ENCODE results near the gene VTA1.
"Not testable (repeated sequence)": the region's sequence is repeated elsewhere in the genome, so short reads cannot be mapped to it uniquely, and the experiment has no call there.

Gene VTA1, protein sequence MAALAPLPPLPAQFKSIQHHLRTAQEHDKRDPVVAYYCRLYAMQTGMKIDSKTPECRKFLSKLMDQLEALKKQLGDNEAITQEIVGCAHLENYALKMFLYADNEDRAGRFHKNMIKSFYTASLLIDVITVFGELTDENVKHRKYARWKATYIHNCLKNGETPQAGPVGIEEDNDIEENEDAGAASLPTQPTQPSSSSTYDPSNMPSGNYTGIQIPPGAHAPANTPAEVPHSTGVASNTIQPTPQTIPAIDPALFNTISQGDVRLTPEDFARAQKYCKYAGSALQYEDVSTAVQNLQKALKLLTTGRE

DNA sequence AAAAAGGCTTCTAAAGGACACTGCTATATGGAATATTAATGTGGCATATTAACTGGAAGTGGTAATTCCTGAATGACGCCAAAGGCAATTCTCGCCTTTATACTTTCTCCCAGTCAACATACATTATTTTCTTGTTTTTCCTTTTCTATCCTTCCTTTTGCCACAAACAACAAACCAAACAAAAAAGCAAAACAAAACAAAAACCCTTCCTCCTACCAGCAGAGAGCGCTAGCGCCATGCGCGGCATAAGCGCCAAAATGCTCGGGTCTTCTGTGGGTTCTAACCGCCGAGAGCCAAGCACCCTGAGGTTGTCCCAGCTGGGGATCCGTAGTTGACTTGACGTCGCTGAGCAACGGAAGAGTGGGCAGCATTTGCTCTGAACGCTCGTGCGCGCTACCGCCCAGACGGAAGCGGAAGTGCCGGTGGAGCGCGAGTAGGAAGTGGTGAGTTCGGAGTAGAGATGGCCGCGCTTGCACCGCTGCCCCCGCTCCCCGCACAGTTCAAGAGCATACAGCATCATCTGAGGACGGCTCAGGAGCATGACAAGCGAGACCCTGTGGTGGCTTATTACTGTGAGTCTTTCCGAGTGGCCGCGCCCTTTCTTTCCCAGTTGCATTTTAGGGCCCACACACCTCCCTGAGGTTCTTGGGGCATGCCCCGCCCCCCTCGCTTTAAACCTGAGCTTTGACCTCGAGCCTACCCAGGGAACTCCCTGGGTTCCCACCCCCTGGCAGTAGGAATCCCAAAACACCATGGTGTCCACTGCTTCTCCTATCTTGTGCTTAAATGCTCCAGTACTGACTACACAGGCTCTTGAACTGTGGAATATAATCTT is at the start of gene VTA1, which contains the start of gene NMBR:
Gene VTA1 (plus strand): TSS at position 436 of the 835 bp plus-strand sequence. CDS start 25 bp downstream, at position 461.
Gene NMBR (minus strand): TSS at position 295 of the 835 bp plus-strand sequence. CDS start 58,464 bp downstream, outside the sequence.
- Histone ChIP-seq H3K4me2 (peak within 1 kb of the TSS; percentile 81 to 100 (median 87)), H3K27me3 (no peaks in the 10 kb centered on the region), H4K20me1 (peaks cover 14 to 43% (median 35%) of the 10 kb centered on the region in 11 experiments; a peak in 19 of 22 replicates), H3K9me3 (replicated peaks in 1 of 11) (peaks cover 0 to 4% (median 0%) of the 10 kb centered on the region in 11 experiments; a peak in 1 of 22 replicates), H3K9ac (peak within 1 kb of the TSS; percentile 72 to 87 (median 84)), H3K36me3 (peaks cover 11 to 39% (median 23%) of the 10 kb centered on the region in 11 experiments; a peak in 18 of 22 replicates), H3K27ac (peak within 1 kb of the TSS; percentile 68 to 84 (median 77)), H3K4me1 (peaks cover 12 to 32% (median 21%) of the 10 kb centered on the region in 10 experiments), H3K4me3 (peak within 1 kb of the TSS; percentile 72 to 97 (median 87))
- no peak for TF ChIP-seq Cebpa-rat (IDR thresholded peaks at IDR 0.05)

DNA sequence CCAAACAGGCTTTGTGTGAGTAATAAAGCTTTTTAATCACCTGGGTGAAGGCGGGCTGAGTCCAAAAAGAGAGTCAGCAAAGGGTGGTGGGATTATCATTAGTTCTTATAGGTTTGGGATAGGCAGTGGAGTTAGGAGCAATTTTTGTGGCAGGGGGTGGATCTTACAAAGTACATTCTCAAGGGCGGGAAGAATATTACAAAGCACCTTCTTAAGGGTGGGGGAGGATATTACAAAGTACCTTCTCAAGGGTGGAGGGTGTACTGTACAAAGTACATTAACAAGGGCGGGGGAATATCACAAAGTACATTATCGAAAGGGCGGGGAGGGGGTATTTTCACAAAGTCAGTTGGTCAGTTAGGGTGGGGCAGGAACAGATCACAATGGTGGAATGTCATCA is 42.2 kb upstream of the VTA1 start:
- not testable (repeated sequence) for H3K27me3 ChIP-seq; H3K4me3 ChIP-seq; H3K27ac ChIP-seq; H3K36me3 ChIP-seq; H4K20me1 ChIP-seq; H3K4me1 ChIP-seq; H3K9me3 ChIP-seq (replicated peaks in 1 of 11); H3K9ac ChIP-seq; H3K4me2 ChIP-seq

DNA sequence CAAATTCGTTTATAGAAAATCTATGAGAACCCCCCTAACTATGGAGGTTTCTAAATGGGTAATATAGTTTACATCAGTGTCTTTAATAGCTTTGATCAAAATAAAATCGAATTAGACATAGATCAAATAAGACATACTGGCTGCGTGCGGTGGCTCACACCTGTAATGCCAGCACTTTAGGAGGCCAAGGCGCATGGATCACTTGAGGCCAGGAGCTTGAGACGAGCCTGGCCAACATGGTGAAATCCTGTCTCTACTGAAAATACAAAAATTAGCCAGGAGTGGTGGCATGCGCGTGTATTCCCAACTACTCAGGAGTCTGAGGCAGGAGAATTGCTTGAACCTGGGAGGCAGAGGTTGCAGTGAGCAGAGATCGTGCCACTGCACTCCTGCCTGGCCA is 36.2 kb upstream of the VTA1 start:
- not testable (repeated sequence) for H3K27ac ChIP-seq; H3K27me3 ChIP-seq; H3K4me3 ChIP-seq; H3K9me3 ChIP-seq (replicated peaks in 1 of 11); H4K20me1 ChIP-seq; H3K4me1 ChIP-seq; H3K9ac ChIP-seq; H3K4me2 ChIP-seq; H3K36me3 ChIP-seq

DNA sequence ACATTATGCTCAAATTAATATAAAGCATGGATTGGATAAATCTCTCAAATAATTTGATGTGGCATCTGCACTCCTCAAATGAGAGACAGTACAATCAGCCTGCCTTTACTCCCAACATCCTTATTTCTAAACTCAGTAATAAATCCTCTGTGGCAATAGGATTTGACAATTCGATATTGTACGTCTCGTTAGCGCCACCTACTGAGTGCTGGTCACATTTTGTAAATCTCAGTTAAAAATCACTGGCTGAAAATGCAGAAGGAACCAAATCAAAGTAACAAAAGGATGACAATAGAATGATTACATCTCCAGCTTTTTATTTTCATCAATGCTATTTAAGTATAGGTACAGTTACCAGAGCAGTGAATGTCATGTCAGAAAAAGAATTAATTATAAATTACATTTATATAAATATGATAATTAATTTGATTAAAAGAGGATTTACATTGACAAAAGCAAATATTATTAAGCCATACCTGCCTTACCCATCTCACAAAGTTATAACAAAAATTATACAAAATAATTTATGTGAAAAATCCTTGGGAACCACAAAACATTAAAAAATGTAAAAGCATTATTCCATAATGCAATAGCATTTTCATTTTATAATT is 34.5 kb upstream of the VTA1 start:
- no peak for TF ChIP-seq Cebpa-rat (IDR thresholded peaks at IDR 0.05)
- no peaks in the 10 kb centered on the region for H3K27me3 ChIP-seq
- no peak overlapping the region for H3K4me2 ChIP-seq
- no peaks in the 10 kb centered on the region for H3K36me3 ChIP-seq
- H3K27ac ChIP-seq = no peak overlapping the region
- H3K4me3 ChIP-seq = no peak overlapping the region
- no peaks in the 10 kb centered on the region for H4K20me1 ChIP-seq
- no peak overlapping the region for H3K9ac ChIP-seq
- no peaks in the 10 kb centered on the region; a peak in 1 of 20 replicates for H3K4me1 ChIP-seq
- no peaks in the 10 kb centered on the region for H3K9me3 ChIP-seq (replicated peaks in 1 of 11)

DNA sequence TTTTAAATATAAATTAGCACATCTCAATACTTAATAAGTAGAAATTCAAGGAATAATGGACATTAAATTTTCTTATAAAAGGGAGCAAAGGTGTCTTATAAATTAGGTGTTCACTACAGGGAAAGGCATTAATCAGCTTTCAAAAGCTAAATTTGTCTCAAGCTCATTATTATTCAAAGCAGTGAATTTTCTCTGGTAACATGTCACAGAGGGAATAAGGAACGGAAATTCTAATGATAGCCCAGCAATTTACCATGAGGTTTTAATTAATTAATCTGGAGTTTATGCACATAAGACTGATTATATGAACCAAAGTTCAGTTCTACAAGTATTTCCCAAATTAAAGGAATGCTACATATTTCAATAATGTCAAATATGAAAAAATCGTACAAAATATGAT is 29.7 kb upstream of the VTA1 start:
- Histone ChIP-seq H3K27me3 (no peaks in the 10 kb centered on the region), H3K4me1 (no peaks in the 10 kb centered on the region; a peak in 1 of 20 replicates), H3K27ac (no peak overlapping the region), H3K9me3 (replicated peaks in 1 of 11) (no peaks in the 10 kb centered on the region), H3K4me3 (no peak overlapping the region), H4K20me1 (no peaks in the 10 kb centered on the region), H3K4me2 (no peak overlapping the region), H3K9ac (no peak overlapping the region), H3K36me3 (no peaks in the 10 kb centered on the region)
- no peak for TF ChIP-seq Cebpa-rat (IDR thresholded peaks at IDR 0.05)

DNA sequence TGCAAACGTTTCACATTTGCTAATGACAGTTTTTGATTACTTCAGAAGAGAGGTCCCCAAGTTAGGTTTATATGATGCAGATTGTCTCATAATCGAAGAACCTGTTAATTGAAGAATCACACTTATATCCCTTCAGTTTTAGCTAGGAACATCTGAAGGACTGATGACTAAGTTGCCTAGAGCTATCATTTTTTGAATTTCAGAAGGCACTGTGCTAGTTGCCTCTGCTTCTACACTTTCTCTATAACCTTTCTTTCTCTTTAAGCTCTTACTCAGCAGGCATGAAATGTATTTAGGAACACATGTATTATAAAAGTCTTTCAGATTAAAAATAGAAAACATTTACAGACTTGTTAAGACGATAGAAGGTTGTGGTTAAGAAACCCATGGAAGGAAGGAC is 28.7 kb upstream of the VTA1 start:
- H3K27me3 ChIP-seq = no peaks in the 10 kb centered on the region
- H3K4me2 ChIP-seq = no peak overlapping the region
- H3K36me3 ChIP-seq = no peaks in the 10 kb centered on the region
- H3K9ac ChIP-seq = no peak overlapping the region
- no peak overlapping the region for H3K27ac ChIP-seq
- no peaks in the 10 kb centered on the region; a peak in 1 of 20 replicates for H3K4me1 ChIP-seq
- H3K9me3 ChIP-seq (replicated peaks in 1 of 11) = no peaks in the 10 kb centered on the region
- no peak overlapping the region for H3K4me3 ChIP-seq
- no peaks in the 10 kb centered on the region for H4K20me1 ChIP-seq
- TF ChIP-seq Cebpa-rat (IDR thresholded peaks at IDR 0.05) = no peak

DNA sequence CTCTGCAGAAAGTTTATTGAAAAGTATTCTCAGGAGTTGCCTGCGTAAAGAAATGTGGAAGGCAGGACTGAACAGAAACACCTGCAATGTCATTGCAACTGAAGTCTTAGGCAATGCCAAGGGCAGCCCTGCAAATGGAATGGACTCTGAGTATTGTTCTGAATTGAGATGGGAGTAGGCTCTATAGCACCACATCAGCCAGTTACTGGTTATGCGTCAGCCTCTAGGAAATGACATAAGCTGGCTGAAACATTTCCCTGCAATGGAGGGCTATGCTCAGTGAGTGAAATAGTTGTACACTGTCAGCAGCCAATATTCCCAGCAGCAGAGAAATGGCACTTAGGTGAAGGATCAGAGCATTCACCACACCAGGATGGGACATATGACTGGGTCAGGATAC is 28.1 kb upstream of the VTA1 start:
- Histone ChIP-seq H3K4me3 (no peak overlapping the region), H4K20me1 (no peaks in the 10 kb centered on the region), H3K4me2 (no peak overlapping the region), H3K27me3 (no peaks in the 10 kb centered on the region), H3K9me3 (replicated peaks in 1 of 11) (no peaks in the 10 kb centered on the region), H3K27ac (no peak overlapping the region), H3K9ac (no peak overlapping the region), H3K4me1 (no peaks in the 10 kb centered on the region; a peak in 1 of 20 replicates), H3K36me3 (no peaks in the 10 kb centered on the region)
- no peak for TF ChIP-seq Cebpa-rat (IDR thresholded peaks at IDR 0.05)

DNA sequence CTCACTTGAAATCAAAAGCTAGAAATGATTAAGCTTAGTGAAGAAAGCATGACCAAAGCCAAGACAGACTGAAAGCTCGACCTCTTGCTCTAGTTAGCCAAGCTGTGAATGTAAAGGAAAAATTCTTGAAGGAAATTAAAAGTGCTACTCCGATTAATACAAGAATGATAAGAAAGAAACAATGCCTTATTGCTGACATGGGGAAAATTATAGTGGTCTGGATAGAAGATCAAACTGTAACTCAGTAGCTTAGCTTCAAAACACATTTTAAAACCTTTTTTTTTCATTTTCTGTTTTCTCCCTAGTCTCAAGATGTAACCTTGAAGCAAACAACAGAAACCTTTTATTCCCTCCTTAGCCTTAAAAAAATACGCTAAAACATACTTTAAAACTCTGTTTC is 25.7 kb upstream of the VTA1 start:
- no peak overlapping the region for H3K27ac ChIP-seq
- H3K4me1 ChIP-seq = no peaks in the 10 kb centered on the region
- H3K9me3 ChIP-seq (replicated peaks in 1 of 11) = no peaks in the 10 kb centered on the region
- H3K4me3 ChIP-seq = no peak overlapping the region
- no peak overlapping the region for H3K9ac ChIP-seq
- H3K4me2 ChIP-seq = no peak overlapping the region
- H3K27me3 ChIP-seq = no peaks in the 10 kb centered on the region
- H4K20me1 ChIP-seq = no peaks in the 10 kb centered on the region
- TF ChIP-seq Cebpa-rat (IDR thresholded peaks at IDR 0.05) = no peak
- H3K36me3 ChIP-seq = no peaks in the 10 kb centered on the region

DNA sequence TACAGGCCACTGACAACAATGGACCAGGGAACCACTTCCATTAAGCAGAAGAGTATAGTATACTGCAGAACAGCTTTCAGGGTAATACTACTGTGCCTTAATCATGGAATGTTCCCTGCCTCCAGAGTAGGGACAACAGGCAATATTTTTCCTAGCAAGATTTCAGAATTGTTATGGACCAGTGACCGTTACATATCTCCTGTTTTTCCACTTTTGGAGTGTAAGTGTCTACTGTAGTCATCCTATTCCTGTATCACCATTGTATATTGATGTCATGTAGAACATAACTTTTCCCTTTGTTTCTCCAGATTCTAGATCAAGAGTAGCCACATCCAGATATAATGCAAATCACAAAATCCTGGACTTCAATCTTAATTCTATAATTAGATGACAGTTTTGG is 16.2 kb upstream of the VTA1 start:
- H3K4me1 ChIP-seq = no peaks in the 10 kb centered on the region
- no peak for TF ChIP-seq Cebpa-rat (IDR thresholded peaks at IDR 0.05)
- no peaks in the 10 kb centered on the region for H4K20me1 ChIP-seq
- H3K36me3 ChIP-seq = no peaks in the 10 kb centered on the region
- no peak overlapping the region for H3K4me3 ChIP-seq
- H3K27me3 ChIP-seq = no peaks in the 10 kb centered on the region
- H3K4me2 ChIP-seq = no peak overlapping the region
- peaks cover 0 to 7% (median 0%) of the 10 kb centered on the region in 11 experiments; a peak in 1 of 22 replicates for H3K9me3 ChIP-seq (replicated peaks in 1 of 11)
- no peak overlapping the region for H3K9ac ChIP-seq
- H3K27ac ChIP-seq = no peak overlapping the region

Measured in BLaER1 treated with 17β-estradiol and CSF1 and Interleukin-3, amounts not matched to agents 10 nM and 100 nM (cell line).